Activated T-cell treated with anti-CD3 and anti-CD28 coated beads, Interleukin-2, amount 50 U/mL, for 4 hours (primary cell): Measurements from ENCODE around the gene PRCD. TPM values are rescaled to one million over a fixed set of nuclear protein-coding genes. Genes with fewer than 3 reads are reported as not detected.

Experiments
- ATAC-seq, 2 donors: fragments of 200-7000 bp; cut with Tn5 transposase; one replicate each; pipeline ENCODE4 v1.10.0; 2021
- DNase-seq: peaks from one replicate; pipeline ENCODE4 v3.0.0-alpha.2; 2020
- H3K27me3 Mint-ChIP-seq: one replicate; pipeline ENCODE4 v1.8.0; 2021; ENCODE audit warnings: low read depth, mixed read lengths
- H3K36me3 Mint-ChIP-seq: one replicate; pipeline ENCODE4 v1.8.0; 2022; ENCODE audit warnings: mixed read lengths; ENCODE audit not compliant: insufficient read depth
- H3K4me1 Mint-ChIP-seq: one replicate; pipeline ENCODE4 v1.8.0; 2021; ENCODE audit warnings: low read depth, mixed read lengths
- H3K4me3 Mint-ChIP-seq: one replicate; pipeline ENCODE4 v1.8.0; 2021; ENCODE audit warnings: mild to moderate bottlenecking, moderate library complexity, mixed read lengths
- H3K9me3 Mint-ChIP-seq: one replicate; pipeline ENCODE4 v1.8.0; 2021; ENCODE audit warnings: mixed read lengths
- total RNA-seq, 3 donors: library from RNA; stranded (reverse); gene quantifications; one replicate each; pipeline ENCODE4 v1.2.1, GENCODE V29; 2021

Gene PRCD
- total RNA-seq, 3 donors from 2014 or later: not detected

DNA sequence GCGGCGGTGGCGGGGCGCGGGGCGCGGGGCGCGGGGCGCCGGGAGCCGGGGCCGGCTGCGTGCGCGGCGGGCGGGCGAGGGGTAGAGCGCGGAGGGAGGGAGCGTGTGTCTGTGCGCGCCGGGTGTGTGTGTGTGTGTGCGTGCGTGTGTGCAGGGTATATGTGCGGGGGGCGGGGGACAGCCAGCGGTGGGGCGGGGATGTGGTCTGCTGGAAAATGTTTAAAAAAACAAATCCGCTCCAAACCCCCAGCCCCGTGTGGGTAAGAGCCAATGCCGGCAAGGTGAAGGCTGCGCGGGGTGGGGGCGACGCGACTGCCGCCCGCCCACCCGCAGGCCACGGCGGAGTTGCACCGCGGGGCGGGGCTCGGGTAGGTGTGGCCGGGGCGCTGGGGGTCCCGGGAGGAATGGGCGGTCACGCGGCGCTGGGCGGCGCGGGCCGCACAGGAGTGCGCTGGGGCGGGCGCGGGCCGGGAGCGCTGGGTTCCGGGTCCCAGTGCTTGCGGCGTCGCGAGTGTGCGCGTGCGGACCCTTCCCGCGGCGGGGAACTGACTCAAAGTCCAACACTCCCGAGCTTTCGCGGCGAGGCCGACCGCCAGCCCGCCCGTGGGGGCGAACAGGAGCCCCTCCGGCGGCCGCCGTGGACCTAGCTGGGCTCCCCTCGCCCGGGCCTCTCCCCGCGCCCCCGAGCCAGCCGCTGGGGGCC lies 2.1 kb upstream of the PRCD start, which contains the start of gene CYGB:
TSS of gene CYGB (minus strand) at position 132 of the 703 bp plus-strand sequence. CDS start 167 bp downstream, outside the sequence.
- Mint-ChIP-seq H3K4me1 (peaks cover 4% of the 10 kb centered on the region), H3K4me3 (no peak within 1 kb of the TSS), H3K9me3 (no peaks in the 10 kb centered on the region), H3K36me3 (no peaks in the 10 kb centered on the region), H3K27me3 (peaks cover 44% of the 10 kb centered on the region)
- ATAC-seq: peak; percentile 54 to 64
- no peak for DNase-seq

DNA sequence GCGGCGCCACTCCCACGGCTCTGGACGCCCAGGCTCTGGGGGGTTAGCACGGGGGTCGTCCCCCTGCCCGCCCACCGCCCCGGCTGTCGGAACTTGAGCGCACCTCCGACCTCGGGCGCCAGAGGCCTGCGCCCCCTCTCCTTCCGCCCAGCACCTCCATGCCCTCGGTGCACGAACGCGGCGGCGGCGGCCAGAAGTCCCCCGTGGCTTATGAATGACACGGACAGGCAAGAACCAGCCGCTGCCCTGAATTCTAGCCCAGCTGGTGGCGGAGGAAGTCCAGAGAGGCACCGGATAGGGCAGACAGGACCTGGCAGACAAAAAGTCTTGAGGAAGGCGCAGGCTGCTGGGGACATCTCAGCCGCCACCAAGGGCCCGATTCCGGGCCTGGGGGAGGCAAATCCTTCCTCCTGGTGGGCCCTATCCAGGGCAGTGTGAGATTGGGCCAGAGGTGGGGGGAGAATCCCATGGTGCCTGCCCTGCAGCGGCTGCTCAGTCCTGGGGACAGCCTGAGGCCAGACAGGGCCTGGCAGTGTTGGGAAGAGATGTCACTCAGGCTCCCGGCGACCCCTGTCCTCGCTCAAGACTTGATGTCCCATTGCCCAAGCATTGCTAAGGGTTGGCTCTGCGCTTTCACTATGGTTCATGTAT lies 1.4 kb upstream of the PRCD start:
- H3K27me3 Mint-ChIP-seq: peaks cover 46% of the 10 kb centered on the region
- peak overlapping the region; percentile 16 for H3K4me3 Mint-ChIP-seq
- H3K36me3 Mint-ChIP-seq: no peaks in the 10 kb centered on the region
- no peaks in the 10 kb centered on the region for H3K9me3 Mint-ChIP-seq
- no peak for DNase-seq
- ATAC-seq: no peak
- peaks cover 4% of the 10 kb centered on the region for H3K4me1 Mint-ChIP-seq

DNA sequence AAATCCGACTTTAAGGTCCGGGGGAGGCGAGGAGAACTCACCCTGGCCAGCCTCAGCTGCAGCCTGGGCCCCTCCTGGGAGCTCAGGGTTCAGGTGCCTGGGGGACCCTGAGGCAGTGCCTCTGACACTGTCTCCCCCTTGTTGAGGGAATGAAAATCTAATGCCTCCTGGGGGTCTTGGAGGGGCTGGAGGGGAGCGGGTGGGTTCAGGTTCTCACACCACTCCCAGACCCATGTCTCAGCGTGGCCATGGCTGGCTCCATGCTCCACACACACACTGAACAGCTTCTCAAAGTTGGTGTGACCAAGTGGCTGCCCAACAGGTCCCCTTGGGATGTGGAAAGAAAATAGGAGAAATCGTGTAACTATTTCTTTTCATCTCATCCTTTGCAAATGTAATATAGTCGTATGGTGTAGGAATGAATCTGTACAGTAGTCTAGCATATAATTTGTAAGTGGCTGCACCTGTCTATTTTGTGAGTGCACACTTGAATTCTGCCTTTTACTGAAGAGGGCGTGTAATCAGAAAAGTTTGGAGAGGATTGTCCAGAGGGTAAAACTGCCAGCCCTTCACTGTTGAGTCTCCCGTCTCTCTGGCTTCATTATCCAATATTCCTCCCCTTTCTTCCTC lies 788 bp upstream of the PRCD start:
- Mint-ChIP-seq H3K36me3 (no peaks in the 10 kb centered on the region), H3K27me3 (peaks cover 50% of the 10 kb centered on the region), H3K4me3 (peak overlapping the region; percentile 21), H3K4me1 (peaks cover 4% of the 10 kb centered on the region), H3K9me3 (no peaks in the 10 kb centered on the region)
- DNase-seq: no peak
- no peak for ATAC-seq

DNA sequence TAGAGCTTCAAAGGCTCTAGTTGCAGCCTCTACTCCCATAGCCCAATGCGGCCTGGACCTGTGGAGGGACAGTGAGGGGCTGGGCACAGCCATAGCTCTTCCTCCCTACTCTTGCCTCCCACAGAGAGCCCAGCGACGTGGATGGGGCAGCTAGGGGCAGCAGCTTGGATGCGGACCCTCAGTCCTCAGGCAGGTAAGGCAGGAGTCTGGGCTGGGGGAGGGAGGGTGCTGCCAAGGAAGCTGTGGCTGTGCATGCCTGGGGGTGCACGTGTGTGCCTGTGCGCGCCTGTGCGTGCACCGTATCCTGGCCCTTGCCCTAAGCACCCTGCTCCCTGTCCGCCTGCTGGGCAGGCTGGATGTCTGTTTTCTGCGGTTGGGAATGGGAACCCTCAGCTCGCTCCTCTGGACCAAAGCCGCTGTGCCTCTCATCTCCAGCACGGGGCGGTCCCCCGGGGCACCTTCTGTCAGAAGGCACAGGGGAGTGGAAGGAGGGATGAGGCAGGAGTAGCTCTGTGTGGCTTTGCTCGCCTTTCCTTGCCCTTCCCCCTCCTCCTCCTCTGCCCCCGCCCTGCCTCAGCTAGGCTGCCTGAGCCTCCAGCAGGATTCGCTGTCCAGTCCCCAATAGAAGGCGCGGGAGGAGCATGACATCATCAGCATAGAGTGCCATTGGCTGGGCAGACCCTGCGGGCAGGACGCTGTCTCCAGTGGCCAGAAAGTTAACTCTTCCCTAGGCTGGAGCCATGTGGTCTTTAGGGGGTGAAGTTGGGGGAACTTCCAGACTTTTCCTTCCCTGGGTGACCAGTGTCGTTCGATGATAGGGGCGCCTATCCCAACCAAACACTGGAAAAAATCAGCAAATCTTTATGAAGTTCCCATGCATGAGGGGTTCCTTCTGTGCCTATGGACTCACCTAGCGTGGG lies 797 bp downstream of the PRCD start:
- Mint-ChIP-seq H3K4me1 (peaks cover 4% of the 10 kb centered on the region), H3K9me3 (no peaks in the 10 kb centered on the region), H3K4me3 (no peak overlapping the region), H3K36me3 (no peaks in the 10 kb centered on the region), H3K27me3 (peaks cover 51% of the 10 kb centered on the region)
- no peak for DNase-seq
- peak; percentile 51 to 63 for ATAC-seq

DNA sequence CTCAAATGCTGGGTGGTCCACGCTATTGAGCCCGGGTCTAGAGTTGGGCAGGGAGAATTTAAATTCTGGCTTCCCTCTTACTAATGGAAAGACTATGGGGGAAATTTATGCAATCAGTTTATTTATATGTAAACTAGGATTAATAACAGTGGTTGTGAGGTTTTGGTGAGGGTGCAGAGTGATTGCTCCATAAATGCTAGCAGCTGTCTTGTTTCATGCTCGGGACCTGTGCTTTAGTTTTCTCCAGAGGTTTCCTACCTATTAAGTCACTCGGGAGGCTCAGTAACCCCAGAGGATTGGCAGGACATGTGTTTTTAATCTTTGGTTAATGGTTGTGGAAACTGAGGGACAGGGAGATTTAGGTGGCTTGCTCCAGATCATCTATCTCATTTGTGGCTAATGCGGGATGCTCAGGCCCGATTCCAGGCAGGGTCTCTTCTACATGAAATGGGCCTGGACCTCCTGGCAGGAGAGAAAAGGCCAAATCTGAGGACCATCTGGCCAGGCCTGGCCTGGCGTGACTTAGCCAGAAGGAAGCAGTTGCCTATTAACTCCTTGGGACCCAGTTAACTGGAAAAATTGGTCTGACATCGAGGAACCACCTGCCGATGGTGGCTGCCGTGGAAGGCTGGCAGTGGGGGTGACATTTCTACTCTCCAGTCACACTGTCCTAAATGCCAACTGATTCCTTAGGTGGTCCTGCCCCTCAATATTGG lies 2.1 kb downstream of the PRCD start:
- Mint-ChIP-seq H3K4me3 (no peak overlapping the region), H3K36me3 (no peaks in the 10 kb centered on the region), H3K4me1 (peaks cover 4% of the 10 kb centered on the region), H3K9me3 (no peaks in the 10 kb centered on the region), H3K27me3 (peaks cover 42% of the 10 kb centered on the region)
- ATAC-seq (no peak), DNase-seq (no peak)

DNA sequence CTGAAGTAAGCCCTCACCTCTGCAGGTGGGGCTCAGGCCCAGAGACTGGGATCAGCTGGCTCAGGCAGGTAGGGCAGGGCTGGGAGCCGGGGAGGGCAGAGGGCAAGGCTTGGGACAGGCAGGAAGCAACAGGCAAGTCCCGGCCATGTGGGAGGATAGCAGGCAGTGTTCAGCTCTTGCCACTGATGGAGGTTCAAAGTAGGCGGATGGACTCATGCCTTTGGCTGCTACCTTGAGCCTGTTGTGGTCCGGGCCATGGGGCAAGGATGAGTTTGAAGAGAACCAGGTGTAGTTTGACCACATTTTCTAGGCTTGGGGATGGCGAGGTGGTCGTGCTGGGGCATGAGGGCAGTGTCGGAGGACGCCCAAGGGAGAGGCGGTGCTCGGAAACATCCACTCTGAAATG lies 2.7 kb downstream of the PRCD start:
- H3K4me1 Mint-ChIP-seq: peaks cover 4% of the 10 kb centered on the region
- no peak for ATAC-seq
- no peak overlapping the region for H3K4me3 Mint-ChIP-seq
- H3K27me3 Mint-ChIP-seq: peaks cover 42% of the 10 kb centered on the region
- H3K9me3 Mint-ChIP-seq: no peaks in the 10 kb centered on the region
- H3K36me3 Mint-ChIP-seq: no peaks in the 10 kb centered on the region
- DNase-seq: no peak

DNA sequence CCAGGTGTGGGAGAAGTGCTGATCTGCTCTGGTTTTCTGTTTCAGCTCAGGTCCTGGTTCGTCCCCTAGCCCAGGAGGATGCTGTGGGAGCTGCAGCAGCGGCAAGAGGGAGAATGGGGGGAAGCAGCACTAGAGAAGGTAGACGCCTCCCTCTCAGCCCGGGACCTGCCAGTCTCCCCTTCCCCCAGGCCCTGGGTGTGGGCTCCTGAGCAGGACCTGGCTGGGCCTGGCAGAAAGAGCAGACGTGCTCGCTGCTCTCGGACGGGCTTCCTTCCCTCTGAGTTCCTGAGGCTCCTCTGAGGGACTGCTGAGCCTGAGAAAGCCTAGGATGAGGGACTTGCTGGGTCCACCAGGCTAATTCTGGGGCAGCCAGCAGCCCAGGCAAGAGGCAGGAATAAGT lies 3.1 kb downstream of the PRCD start:
- no peaks in the 10 kb centered on the region for H3K36me3 Mint-ChIP-seq
- H3K4me3 Mint-ChIP-seq: no peak overlapping the region
- peaks cover 42% of the 10 kb centered on the region for H3K27me3 Mint-ChIP-seq

DNA sequence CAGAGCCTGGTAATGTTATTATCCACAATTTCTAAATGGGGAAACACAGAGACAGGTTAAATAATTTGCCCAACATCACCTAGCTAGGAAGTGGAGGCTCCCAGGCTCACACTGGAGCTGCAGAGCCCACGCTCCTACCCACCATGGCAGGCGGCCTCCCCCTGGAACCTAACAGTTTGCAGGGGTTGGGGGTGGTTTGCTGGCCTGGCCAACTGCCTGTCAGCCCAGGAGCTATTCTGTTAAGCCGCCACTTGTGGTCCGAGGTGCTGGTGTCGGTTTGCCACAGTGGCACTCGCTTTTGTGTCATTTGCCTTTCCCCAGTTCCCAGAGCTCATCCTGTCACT lies 3.6 kb downstream of the PRCD start:
- H3K4me1 Mint-ChIP-seq: peaks cover 4% of the 10 kb centered on the region
- no peak overlapping the region for H3K4me3 Mint-ChIP-seq

More for the DNA sequence above, 3.1 kb downstream of the PRCD start:
- no peak for ATAC-seq
- H3K9me3 Mint-ChIP-seq: no peaks in the 10 kb centered on the region
- H3K4me1 Mint-ChIP-seq: peaks cover 4% of the 10 kb centered on the region
- DNase-seq: no peak

DNA sequence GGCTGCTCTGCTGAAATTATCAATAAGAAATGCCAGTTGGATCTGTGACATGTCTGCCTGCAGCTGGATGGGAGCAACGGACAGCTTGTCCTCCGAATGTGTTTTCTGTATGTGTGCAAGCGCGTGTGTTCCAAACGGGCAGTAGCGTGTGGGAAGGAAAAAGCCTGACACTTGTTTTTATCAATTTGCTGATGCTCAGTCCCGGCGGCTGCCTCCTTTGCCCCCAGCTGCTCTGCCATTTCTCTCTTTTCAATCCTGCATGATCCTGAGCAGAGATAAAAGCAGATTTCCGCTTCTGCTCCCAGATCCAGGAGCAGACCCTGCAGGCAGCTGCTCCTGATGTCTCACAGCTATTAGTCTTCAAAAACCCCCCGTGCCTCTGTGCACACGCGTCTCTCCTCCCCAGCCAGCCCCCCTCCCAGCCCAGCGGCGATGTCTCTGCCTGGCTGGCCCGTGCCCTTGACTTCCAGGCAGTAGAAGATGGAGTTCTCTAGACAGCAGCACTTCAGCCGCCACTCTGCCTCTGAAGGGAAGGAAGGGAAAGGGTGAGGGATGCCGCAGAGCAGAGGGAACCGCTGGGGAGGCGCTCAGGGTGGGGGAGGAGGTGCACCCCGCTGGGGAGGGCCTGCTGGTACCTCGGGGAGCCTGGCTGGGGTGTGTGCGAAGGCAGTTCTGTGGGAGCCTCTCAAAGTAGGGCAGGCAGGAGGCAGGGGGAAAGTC lies 4.1 kb downstream of the PRCD start:
- peaks cover 4% of the 10 kb centered on the region for H3K4me1 Mint-ChIP-seq
- ATAC-seq: no peak
- H3K27me3 Mint-ChIP-seq: peaks cover 34% of the 10 kb centered on the region
- no peak for DNase-seq
- no peaks in the 10 kb centered on the region for H3K9me3 Mint-ChIP-seq
- H3K36me3 Mint-ChIP-seq: no peaks in the 10 kb centered on the region
- H3K4me3 Mint-ChIP-seq: no peak overlapping the region

More for the DNA sequence above, 3.6 kb downstream of the PRCD start:
- no peak for ATAC-seq
- Mint-ChIP-seq H3K27me3 (peaks cover 39% of the 10 kb centered on the region), H3K36me3 (no peaks in the 10 kb centered on the region), H3K9me3 (no peaks in the 10 kb centered on the region)
- DNase-seq: no peak

DNA sequence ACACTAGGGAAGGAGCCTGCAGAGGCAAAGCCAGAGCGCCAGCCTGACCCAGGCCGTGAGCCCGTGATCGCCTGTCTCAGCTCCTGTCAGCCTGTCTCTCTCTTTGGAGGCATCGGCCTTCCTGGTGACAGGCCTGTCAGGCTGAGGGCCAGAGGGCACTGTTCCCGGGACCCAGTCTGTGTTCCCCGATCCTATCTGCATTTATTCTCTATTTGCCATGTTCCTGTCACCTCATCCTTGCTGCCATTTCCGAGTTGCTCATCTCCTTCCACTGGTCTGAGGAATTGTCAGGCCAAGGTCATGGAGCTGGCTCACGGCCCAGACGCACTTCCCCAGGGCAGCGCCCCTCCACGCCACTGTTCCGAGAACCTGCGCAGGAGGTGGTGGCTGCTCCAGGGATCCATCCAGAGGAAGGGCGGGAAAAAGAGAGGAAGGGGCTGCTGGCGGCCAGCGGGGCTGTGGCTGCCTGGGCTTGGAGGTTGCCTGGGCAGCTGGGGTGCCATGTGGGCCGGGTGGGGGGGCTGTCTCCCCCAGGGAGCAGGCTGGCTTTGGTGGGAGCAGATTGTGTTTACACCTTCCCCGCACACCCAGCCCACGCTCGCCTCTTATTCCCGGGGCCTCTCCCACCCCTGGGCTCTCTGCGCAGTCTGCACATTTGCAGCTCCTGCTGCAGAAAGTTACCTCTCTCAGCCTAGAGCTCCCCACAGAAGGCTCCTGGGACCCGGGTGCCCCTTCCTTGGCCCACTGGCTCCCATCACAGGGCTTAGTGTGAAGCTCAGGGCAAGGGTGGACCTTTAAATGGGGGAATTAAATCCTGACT lies 4.9 kb downstream of the PRCD start:
- no peak for ATAC-seq
- Mint-ChIP-seq H3K9me3 (no peaks in the 10 kb centered on the region), H3K4me3 (no peak overlapping the region), H3K4me1 (no peaks in the 10 kb centered on the region), H3K36me3 (no peaks in the 10 kb centered on the region), H3K27me3 (peaks cover 26% of the 10 kb centered on the region)
- DNase-seq: no peak

DNA sequence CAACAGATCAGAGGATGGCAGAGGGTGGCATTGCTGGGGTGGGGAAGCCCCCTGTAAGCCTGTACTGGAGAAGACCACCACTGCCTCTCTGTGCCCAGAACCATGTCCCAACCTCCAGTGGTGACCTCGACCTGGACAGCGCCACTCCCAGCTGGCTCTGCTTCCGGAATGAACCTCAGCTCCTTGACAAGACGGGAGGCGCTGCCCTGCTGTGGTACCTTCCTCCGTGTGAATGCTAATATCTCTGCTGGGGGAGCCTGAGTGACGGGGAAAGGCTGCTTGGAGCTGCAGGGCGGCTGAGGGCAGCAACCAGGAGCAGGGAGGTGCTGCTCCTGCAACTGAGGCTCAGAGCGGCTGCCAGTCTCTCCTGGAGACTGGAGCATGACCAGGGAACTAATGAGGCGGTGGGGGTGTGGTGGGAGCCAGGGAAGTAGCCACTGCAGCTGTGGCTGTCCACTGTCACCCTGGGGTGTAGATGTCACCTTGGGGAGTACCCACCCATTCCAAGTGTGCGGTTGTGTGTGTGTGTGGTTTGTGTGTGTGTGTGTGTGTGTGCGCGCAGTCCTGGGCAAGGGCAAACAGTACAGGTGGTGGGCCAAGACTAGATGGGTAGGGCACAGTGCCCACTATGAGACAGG lies 6.2 kb downstream of the PRCD start:
- H3K27me3 Mint-ChIP-seq: peaks cover 21% of the 10 kb centered on the region
- no peak overlapping the region for H3K4me3 Mint-ChIP-seq
- H3K4me1 Mint-ChIP-seq: peaks cover 2% of the 10 kb centered on the region
- H3K36me3 Mint-ChIP-seq: no peaks in the 10 kb centered on the region
- no peak for DNase-seq
- H3K9me3 Mint-ChIP-seq: no peaks in the 10 kb centered on the region
- ATAC-seq: no peak

DNA sequence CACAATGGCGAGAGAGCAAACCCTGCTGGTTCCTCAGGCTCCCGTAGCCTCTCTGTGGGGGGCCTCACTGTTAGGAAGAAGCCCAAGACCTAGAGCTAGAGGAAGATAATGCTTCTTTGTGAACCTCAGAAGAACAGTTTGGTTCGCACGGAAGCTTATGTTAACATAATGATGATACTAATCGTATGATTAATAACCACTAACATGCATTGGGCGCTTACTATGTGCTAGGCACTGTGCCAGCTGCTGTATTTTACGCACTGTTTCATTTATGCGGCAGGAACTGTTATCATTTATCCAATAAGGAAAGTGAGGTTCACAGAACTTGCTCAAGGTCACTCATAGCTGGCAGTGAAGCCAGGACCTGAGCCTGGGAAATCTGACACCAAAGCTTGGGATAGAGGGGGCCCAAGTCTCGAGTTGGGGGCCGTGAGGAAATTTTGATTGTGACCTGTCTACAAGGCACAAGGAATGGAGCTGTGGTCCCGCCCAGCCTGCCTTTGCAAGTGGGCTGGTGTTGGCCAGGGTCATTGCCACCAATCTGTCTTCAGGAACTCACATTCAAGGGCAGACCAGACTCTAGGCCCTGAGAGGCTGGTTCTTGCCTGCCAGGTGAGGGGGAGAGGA lies 6.8 kb downstream of the PRCD start:
- H3K27me3 Mint-ChIP-seq: peaks cover 17% of the 10 kb centered on the region
- no peaks in the 10 kb centered on the region for H3K9me3 Mint-ChIP-seq
- H3K4me3 Mint-ChIP-seq: no peak overlapping the region
- peaks cover 2% of the 10 kb centered on the region for H3K4me1 Mint-ChIP-seq
- no peak for ATAC-seq
- H3K36me3 Mint-ChIP-seq: no peaks in the 10 kb centered on the region
- DNase-seq: no peak
